GM10266 (cell line): Measurements from ENCODE around the gene SRPK3.

Experiments used
- DNase-seq: peaks from one replicate; pipeline ENCODE4 v3.0.0; 2012; ENCODE audit errors: extremely low spot score
- CTCF ChIP-seq: IDR thresholded peaks from 2 replicates; pipeline ENCODE4 v1.5.1; 2012; ENCODE audit warnings: mild to moderate bottlenecking, low read depth; ENCODE audit not compliant: control insufficient read depth, insufficient read depth; ENCODE audit errors: missing control alignments

Gene SRPK3

GRCh38 chrX:153778181-153778580 lies 2.7 kb upstream of the SRPK3 start:
- no peak for DNase-seq
- no peak for TF ChIP-seq CTCF

GRCh38 chrX:153778684-153779101 lies 2.1 kb upstream of the SRPK3 start:
- no peak for TF ChIP-seq CTCF

GRCh38 chrX:153779891-153780677 lies 757 bp upstream of the SRPK3 start:
- DNase-seq: no peak
- no peak for TF ChIP-seq CTCF

More at GRCh38 chrX:153778684-153779101, 2.1 kb upstream of the SRPK3 start:
- DNase-seq: no peak

- no peak for TF ChIP-seq CTCF
- DNase-seq: no peak
Measured at GRCh38 chrX:153781428-153782047, 697 bp downstream of the SRPK3 start.

- no peak for TF ChIP-seq CTCF
- DNase-seq: no peak
Measured at GRCh38 chrX:153782313-153782712, 1.5 kb downstream of the SRPK3 start.

- no peak for DNase-seq
- no peak for TF ChIP-seq CTCF
Measured at GRCh38 chrX:153782871-153783270, 2.0 kb downstream of the SRPK3 start.
